ENCODE measurements around the gene NFKB1.

- no peak for TF ChIP-seq FOXK2 (IDR thresholded peaks at IDR 0.05)
- no peak for TF ChIP-seq ELF4 (IDR thresholded peaks at IDR 0.05)
- TF ChIP-seq LEF1 (IDR thresholded peaks at IDR 0.05; ENCODE audit: borderline replicate concordance): no peak
- no peak for TF ChIP-seq HDGF (IDR thresholded peaks at IDR 0.05; ENCODE audit: borderline replicate concordance)
- TF ChIP-seq SUZ12 (IDR thresholded peaks at IDR 0.05): no peak
- TF ChIP-seq FOXM1 (IDR thresholded peaks at IDR 0.05; ENCODE audit: borderline replicate concordance): no peak
- TF ChIP-seq L3MBTL2 (conservative IDR thresholded peaks at IDR 0.05): no peak
- no peak for TF ChIP-seq SP1 (IDR thresholded peaks at IDR 0.05)
- no peak for TF ChIP-seq NFRKB (IDR thresholded peaks at IDR 0.05)
- no peak for TF ChIP-seq BHLHE40 (IDR thresholded peaks at IDR 0.05; ENCODE audit: borderline replicate concordance)
These were observed 17.6 kb downstream of the NFKB1 start for GRCh38 chr4:102518703-102519131.
